ENCODE measurements around the gene PALD1. TPM values are rescaled to one million over a fixed set of nuclear protein-coding genes. Genes with fewer than 3 reads are reported as not detected.

PALD1 gene
- total RNA-seq, 1 donor from 2014 or later: 9.6 TPM

- Histone ChIP-seq H3K4me3 (no peak overlapping the region), H3K27ac (no peak overlapping the region), H3K9ac (no peak overlapping the region), H4K20me1 (ENCODE audit: low read depth) (peaks cover 15% of the 10 kb centered on the region), H3K4me2 (no peak overlapping the region), H3K9me3 (ENCODE audit: low read depth) (no peaks in the 10 kb centered on the region), H3K27me3 (peaks cover 36% of the 10 kb centered on the region), H2AFZ (replicated peaks) (no peak overlapping the region), H3K4me1 (peaks cover 22% of the 10 kb centered on the region), H3F3A (ENCODE audit: low read depth) (peaks cover 27% of the 10 kb centered on the region), H3K79me2 (ENCODE audit: low read depth) (no peaks in the 10 kb centered on the region), H3K36me3 (no peaks in the 10 kb centered on the region)
- Mint-ChIP-seq H3K9me3 (no peaks in the 10 kb centered on the region), H3K4me3 (no peak overlapping the region), H3K27me3 (ENCODE audit: insufficient read depth, low read depth) (peaks cover 23% of the 10 kb centered on the region), H3K36me3 (no peaks in the 10 kb centered on the region), H3K27ac (no peak overlapping the region), H3K4me1 (peaks cover 27% of the 10 kb centered on the region)
- DNase-seq (ENCODE audit: low spot score): peak; percentile 1
- no peak for TF ChIP-seq CTCF (IDR thresholded peaks at IDR 0.05)
These were observed 16.1 kb upstream of the PALD1 start for GRCh38 chr10:70462349-70462984.

GRCh38 chr10:70465278-70465677 lies 13.3 kb upstream of the PALD1 start:
- H3K27me3 ChIP-seq: peaks cover 8% of the 10 kb centered on the region
- Mint-ChIP-seq H3K4me1 (peaks cover 25% of the 10 kb centered on the region), H3K36me3 (no peaks in the 10 kb centered on the region), H3K4me3 (no peak overlapping the region), H3K9me3 (no peaks in the 10 kb centered on the region), H3K27ac (no peak overlapping the region), H3K27me3 (ENCODE audit: insufficient read depth, low read depth) (peaks cover 14% of the 10 kb centered on the region)
- H3K79me2 ChIP-seq (ENCODE audit: low read depth): no peaks in the 10 kb centered on the region
- no peak overlapping the region for H3K4me2 ChIP-seq
- no peaks in the 10 kb centered on the region for H3K9me3 ChIP-seq (ENCODE audit: low read depth)
- TF ChIP-seq EZH2phosphoT487 (IDR thresholded peaks at IDR 0.05) (no peak), CTCF (IDR thresholded peaks at IDR 0.05) (no peak), EZH2 (IDR thresholded peaks at IDR 0.05) (no peak)
- peaks cover 6% of the 10 kb centered on the region for H3K4me1 ChIP-seq
- H3K9ac ChIP-seq: no peak overlapping the region
- H3K27ac ChIP-seq: no peak overlapping the region
- H2AFZ ChIP-seq (replicated peaks): no peak overlapping the region
- no peak for DNase-seq (ENCODE audit: low spot score)
- H3K4me3 ChIP-seq: no peak overlapping the region
- H3K36me3 ChIP-seq: no peaks in the 10 kb centered on the region
- no peaks in the 10 kb centered on the region for H4K20me1 ChIP-seq (ENCODE audit: low read depth)
- H3F3A ChIP-seq (ENCODE audit: low read depth): peaks cover 17% of the 10 kb centered on the region

GRCh38 chr10:70465832-70466231 lies 12.7 kb upstream of the PALD1 start:
- Mint-ChIP-seq H3K27ac (no peak overlapping the region), H3K4me1 (peaks cover 22% of the 10 kb centered on the region), H3K4me3 (no peak overlapping the region), H3K9me3 (no peaks in the 10 kb centered on the region), H3K27me3 (ENCODE audit: insufficient read depth, low read depth) (peaks cover 11% of the 10 kb centered on the region), H3K36me3 (no peaks in the 10 kb centered on the region)
- Histone ChIP-seq H3K79me2 (ENCODE audit: low read depth) (no peaks in the 10 kb centered on the region), H3K4me2 (no peak overlapping the region), H2AFZ (replicated peaks) (no peak overlapping the region), H3K4me3 (no peak overlapping the region), H3K9ac (no peak overlapping the region), H3K36me3 (no peaks in the 10 kb centered on the region), H3K4me1 (peaks cover 6% of the 10 kb centered on the region), H3K27ac (no peak overlapping the region), H4K20me1 (ENCODE audit: low read depth) (no peaks in the 10 kb centered on the region), H3F3A (ENCODE audit: low read depth) (peaks cover 11% of the 10 kb centered on the region), H3K9me3 (ENCODE audit: low read depth) (no peaks in the 10 kb centered on the region), H3K27me3 (peaks cover 5% of the 10 kb centered on the region)
- DNase-seq (ENCODE audit: low spot score): no peak
- TF ChIP-seq EZH2 (IDR thresholded peaks at IDR 0.05): no peak
- TF ChIP-seq CTCF (IDR thresholded peaks at IDR 0.05): no peak
- TF ChIP-seq EZH2phosphoT487 (IDR thresholded peaks at IDR 0.05): no peak

All from neural progenitor cell (in vitro differentiated cells).